Eye (tissue), 1 donor: ENCODE data around the gene SAP30BP.
"Not testable (repeated sequence)": the region's sequence is repeated elsewhere in the genome, so short reads cannot be mapped to it uniquely, and the experiment has no call there.

Source experiments
- DNase-seq: peaks from one replicate; pipeline ENCODE4 v3.0.0-alpha.2; 2015

Gene SAP30BP

DNA sequence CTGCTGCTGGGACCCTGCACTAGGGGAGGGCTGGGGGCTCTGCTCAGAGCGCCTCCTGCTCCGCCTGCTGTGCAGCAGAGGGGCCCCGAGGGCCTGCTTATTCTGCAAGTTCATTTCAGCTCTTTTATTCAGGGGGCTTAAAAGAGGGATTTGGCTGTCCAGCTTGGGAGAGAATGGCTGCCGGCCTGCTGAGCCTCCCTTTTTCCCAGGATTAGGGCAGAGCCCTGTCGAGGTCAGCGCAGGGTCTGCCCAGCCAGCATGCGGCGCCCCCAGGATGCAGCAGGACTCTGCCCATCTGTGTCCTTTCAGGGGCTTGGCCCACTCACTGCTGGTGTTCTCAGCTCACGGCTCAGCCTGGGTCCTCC lies 32.8 kb upstream of the SAP30BP start:
- DNase-seq = peak; percentile 39

DNA sequence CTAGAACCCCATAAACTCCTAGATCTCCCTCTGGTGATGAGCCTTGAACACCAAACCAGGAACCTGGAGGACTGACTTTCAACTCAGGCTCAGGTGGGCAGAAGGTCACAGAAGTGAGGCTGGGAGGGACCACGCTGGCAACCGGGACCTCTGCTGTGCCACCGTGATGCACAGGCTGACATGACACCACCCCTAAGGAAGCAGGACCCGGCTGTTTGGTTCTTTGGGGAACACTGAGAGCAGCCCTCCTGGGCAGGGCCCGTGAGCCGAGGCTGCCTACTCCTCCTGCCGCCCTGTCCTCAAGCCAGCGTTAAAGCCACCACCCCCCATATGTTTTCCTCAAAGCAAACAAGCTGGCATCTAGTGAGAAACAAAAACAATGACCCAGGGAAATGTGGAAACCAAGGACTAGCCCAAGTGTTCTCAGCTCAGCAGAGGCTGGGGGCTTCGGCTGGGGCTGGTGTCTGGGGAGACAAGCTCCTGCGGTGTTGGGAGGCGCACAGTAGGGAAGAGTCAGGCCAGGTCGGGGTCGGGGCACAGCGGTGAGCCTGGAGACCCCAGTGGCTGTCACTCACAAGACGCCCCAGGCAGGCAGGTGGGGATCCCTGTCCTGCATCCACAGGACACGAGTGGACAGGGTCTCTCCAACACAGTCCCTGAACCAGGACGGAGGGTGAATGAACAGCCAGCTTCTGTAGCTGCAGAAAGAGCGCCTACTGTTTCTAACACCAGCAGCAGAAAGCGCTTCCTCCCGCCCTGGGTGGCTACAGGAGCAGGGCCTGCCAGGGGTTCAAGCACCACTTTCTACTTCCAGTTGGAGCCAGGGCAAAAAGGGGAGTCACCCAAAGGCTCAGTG lies 32.2 kb upstream of the SAP30BP start:
- DNase-seq = no peak

DNA sequence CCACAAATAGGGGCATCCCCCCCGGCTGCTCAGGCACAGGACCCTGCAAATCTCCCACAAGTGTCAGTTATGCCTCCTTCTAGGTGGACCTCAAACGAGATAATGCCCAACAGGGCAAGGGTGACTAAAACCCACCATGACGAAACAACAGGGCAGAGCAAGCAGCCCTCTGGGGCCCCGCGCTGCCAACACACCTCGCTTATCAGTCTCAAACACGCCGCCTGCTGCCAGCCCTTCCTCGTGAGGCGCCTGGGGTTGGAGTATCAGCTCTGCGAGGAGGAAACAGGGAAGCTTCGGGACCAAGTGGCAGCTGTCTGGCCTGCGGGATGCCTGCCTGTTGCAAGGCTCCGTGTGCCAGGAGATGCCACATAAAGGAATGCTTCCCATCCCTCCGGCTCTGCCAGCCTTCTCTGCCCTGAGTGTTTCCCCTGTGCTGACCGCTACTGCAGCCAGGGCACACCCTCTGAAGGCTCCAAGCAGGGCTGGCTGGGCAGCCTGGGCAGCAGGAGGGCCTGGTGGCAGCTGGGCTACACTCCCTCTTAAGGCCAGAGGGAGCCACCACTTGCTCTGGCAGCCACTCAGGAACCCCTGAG lies 31.4 kb upstream of the SAP30BP start:
- DNase-seq = no peak

GRCh38 chr17:75636381-75637142 lies 30.6 kb upstream of the SAP30BP start:
- no peak for DNase-seq

DNA sequence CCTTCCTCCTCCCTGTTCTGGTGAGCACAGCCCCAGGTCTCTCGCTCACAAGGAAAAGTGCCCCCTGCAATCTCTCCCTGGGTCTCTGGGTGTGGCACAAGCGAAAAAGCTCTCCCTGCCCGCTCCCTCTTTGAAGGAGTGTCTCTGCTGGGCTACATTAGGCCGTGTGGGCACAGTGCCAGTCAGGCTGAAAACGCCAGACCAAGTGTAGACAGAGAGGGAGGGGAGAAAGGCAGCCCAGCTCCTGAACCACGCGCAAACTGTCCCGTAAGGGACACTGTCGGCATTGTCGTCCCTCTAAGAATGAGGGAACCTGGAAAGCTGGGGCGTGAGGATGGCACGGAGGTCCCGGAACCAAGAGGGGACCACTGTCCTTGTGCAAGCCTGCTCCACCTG lies 30.0 kb upstream of the SAP30BP start:
- no peak for DNase-seq

GRCh38 chr17:75637551-75637950 lies 29.6 kb upstream of the SAP30BP start:
- no peak for DNase-seq

DNA sequence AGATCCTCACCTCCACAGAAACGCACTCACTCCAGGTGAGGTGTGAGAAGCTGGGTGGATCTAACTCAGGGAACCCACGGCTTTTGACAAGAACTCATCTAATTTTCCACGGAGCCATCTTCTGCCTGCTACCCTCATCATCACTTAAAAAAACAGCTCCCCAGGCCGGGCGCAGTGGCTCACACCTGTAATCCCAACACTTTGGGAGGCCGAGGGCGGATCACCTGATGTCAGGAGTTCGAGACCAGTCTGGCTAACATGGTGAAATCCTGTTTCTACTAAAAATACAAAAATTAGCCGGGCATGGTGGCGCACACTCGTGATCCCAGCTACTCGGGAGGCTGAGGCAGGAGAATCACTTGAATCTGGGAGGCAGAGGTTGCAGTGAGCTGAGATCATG lies 29.1 kb upstream of the SAP30BP start:
- DNase-seq = not testable (repeated sequence)

DNA sequence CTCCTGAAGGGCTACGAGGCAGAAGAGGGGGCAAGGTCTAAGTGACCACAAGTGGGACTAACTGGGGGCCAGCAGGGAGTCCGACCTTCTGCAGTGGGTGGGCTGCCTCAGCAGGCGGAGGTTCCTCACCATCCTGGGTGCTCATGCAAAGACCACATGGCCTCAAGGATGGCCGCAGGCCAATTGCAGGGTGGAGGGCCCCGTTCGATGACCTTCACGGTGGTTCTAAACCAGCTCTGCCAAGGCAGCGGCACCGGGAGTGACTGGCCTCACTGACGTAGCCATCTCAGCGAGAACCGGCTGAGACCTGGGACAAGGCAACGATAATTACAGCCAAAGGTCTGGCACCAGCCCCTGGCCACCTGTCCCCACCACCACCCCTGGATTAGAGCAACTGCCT lies 28.2 kb upstream of the SAP30BP start:
- DNase-seq = no peak

- no peak for DNase-seq
Observed at GRCh38 chr17:75639327-75639726, 27.8 kb upstream of the SAP30BP start.

GRCh38 chr17:75639771-75640555 lies 27.2 kb upstream of the SAP30BP start:
- DNase-seq = no peak

GRCh38 chr17:75640556-75641119 lies 26.5 kb upstream of the SAP30BP start:
- DNase-seq = no peak

GRCh38 chr17:75641343-75641742 lies 25.8 kb upstream of the SAP30BP start:
- DNase-seq = no peak

- no peak for DNase-seq
Observed at GRCh38 chr17:75642182-75642783, 24.9 kb upstream of the SAP30BP start.

GRCh38 chr17:75642784-75643642 lies 24.1 kb upstream of the SAP30BP start:
- DNase-seq = no peak

GRCh38 chr17:75643643-75644017 lies 23.5 kb upstream of the SAP30BP start:
- no peak for DNase-seq

DNA sequence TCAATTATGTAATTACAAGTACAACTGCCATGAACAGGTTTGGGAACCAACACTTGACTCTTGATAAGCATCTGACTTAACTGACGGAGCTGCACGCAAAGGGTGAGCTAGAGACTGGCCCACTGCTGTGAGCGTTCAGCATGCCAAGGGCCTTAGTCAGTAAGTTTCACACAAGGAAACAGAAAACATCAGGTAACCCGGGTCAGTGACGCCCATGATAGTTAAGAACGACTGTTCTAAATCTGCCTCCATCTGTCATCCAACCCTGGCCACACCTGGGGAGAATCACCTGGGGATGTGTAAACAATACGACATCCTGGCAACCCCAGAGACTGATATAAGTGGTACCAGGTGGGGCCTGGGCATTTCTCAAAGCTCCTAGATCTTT lies 21.6 kb upstream of the SAP30BP start:
- DNase-seq = no peak

- DNase-seq = no peak
Observed at GRCh38 chr17:75645889-75646637, 21.1 kb upstream of the SAP30BP start.

DNA sequence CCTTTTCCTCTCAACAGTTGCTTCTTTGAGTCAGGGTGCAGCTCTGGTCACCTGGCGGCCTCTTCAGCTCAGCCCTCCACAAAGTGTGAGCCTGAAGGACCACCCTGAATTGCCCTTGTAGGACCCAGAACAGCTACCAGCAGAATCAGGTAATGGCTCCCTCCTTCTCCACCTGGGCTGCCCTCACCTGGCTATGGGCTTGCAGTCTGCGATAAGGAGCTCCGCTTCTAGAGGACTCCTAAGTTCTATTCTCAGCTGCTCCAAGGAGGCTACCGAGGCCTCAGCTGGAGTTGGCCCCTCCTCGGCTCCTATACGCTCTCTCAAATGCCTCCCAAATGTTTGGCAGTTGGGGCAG lies 20.5 kb upstream of the SAP30BP start:
- no peak for DNase-seq

DNA sequence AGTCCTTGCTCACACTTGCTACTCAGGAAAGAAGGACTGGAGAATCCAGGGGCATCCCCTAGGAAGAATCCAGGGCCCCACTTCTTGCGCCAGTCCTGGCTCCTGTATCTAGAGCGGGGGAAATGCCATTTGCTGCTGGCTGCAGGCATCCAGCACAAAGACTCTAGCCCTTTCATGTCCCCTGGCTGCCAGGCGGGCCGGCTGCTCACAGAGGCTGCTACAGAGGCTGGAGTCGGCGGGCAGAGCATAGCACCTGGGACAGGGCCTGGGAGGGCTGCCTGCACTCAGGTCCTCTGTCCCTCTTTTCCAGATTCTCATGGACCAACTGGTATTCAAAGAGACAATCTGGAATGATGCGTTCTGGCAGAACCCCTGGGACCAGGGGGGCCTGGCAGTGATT lies 20.1 kb upstream of the SAP30BP start:
- no peak for DNase-seq

DNA sequence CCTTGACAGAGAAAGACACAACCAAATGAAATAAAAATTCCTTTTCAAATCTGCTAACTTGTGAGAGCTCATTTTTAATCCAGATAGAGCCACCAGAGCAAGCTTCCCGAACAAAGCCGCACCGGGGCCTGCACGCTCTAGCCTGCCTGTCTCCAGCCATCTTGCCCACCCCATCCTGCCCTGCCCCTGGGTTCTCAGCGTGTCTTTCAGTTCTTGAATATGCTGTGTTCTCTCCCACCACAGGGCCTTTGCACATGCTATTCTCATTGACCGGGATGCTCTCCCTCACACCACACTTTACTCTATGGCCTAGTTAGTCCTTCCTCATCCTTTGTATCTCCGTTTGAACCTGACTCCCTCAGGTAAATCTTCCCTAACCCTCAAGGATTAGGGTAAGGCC lies 19.2 kb upstream of the SAP30BP start:
- DNase-seq = no peak

DNA sequence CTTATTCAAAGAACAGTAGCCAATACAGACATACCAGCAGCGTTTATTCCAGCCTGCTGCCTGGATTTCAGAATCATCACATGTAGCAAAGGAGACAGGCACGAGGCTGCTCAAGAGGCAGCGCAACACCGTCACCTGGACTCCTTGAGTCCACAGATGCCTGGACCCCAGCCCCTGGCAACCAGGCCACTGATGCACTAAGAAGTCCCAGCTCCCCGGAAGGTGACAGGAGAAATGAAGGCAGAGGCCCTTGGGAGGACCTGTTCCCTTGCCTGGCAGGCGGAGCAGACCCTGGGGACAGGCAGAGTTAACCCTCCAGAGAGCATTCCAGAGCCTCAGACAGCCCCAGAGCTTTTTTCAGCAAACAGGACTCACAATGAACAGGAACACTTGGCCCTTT lies 17.5 kb upstream of the SAP30BP start:
- DNase-seq = no peak
